ENCODE results near the gene FBXL7.

DNA sequence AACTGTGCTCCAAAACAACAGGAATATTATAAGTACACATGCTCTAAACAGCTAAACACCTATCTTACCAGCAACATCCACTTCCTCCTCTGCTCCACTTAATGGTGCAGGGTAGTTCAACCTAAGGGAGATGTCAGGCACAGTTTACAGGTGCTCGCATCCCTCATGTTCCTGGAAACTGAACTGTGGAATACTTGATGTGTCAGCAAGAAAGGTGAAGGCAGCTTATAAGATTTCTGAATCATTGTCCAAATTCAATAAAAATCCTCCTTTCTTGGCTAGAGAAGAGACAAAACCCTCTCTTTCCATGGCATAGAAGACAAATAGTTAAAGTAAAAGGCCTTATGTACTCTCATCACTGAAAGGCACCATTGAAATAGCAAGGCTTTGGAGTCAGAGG lies 272.2 kb downstream of the FBXL7 start:
- TF ChIP-seq CTCF (optimal IDR thresholded peaks at IDR 0.05 in 1 of 3, IDR thresholded peaks at IDR 0.05 in 1 of 3, conservative IDR thresholded peaks at IDR 0.05 in 1 of 3; ENCODE audit: extremely low read depth in 1 of 3, insufficient read depth in 2 of 3, low read length in 3 of 3) (no peak), EZH2 (IDR thresholded peaks at IDR 0.05; ENCODE audit: low read length) (no peak)
